ENCODE measurements around the gene KRTAP10-11.

KRTAP10-11 gene

DNA sequence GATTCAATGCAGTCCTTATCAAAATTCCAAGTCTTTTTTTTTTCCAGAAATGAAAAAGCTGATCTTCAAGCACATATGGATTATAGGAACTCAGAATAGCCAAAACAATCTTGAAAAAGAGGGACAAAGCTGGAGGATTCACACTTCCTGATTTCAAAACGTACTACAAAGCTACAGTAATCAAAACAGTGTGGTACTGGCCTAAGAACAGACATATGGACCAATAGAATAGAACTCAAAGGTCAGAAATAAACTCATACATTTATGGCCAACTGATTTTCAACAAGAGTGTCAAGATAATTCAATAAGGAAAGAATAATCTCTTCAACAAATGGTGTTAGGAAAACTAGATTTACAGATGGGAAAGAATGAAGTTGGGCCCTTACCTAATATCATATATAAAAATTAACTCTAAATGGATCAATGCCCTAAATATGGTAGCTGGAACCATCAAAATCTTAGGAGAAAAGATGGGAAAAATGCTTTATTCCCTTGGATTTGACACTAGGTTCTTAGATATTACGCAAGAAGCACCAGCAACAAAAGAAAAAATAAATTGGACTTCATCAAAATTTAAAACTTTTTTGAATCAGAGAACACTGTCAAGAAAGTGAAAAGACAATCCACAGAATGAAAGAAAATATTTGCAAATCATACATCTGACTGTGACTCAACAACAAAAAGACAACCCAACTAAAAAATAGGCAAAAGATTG, 46.7 kb downstream of the KRTAP10-11 start:
- Histone ChIP-seq H3K36me3 (ENCODE audit: control insufficient read depth in 1 of 2, insufficient read depth in 2 of 2, low read length in 2 of 2) (no peaks in the 10 kb centered on the region), H2AK5ac (ENCODE audit: low read length) (no peak overlapping the region), H4K91ac (ENCODE audit: low read depth, low read length) (no peak overlapping the region)

DNA sequence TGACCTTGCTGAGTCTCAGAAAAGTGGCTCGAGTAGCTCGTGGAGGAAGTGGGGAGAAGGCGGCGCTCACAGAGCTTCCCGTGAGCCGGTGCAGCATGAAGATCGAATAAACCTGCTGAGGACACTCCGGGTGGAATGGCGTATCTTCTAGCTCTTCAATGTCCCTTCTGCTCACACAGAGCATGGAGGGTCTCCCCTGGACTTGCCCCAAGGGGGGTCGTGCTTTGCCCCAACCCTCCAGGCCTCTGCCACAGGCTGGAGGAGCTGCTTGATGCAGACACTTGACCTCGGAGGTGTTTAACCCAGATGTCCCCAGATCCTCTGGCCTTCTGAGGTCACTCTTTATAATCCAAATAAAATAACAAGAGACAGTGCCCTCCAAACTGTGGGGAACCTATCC, 48.6 kb downstream of the KRTAP10-11 start:
- no peak for DNase-seq
- Histone ChIP-seq H3K36me3 (ENCODE audit: control insufficient read depth in 1 of 2, insufficient read depth in 2 of 2, low read length in 2 of 2) (no peaks in the 10 kb centered on the region), H2AFZ (ENCODE audit: insufficient read depth, low read length, poor library complexity) (no peak overlapping the region), H4K91ac (ENCODE audit: low read depth, low read length) (no peak overlapping the region), H3K14ac (ENCODE audit: low read length) (no peak overlapping the region), H2BK12ac (ENCODE audit: low read length) (no peak overlapping the region), H2AK5ac (ENCODE audit: low read length) (no peak overlapping the region), H3K9ac (ENCODE audit: low read length) (no peak overlapping the region), H3K27ac (ENCODE audit: low read depth, low read length) (no peak overlapping the region), H3K23ac (ENCODE audit: low read length) (no peak overlapping the region), H3K79me1 (ENCODE audit: low read length) (no peaks in the 10 kb centered on the region), H3K79me2 (ENCODE audit: control insufficient read depth, insufficient read depth, low read length, poor library complexity) (no peaks in the 10 kb centered on the region), H3K27me3 (ENCODE audit: insufficient read depth, low read length) (no peaks in the 10 kb centered on the region), H3K4me1 (ENCODE audit: control insufficient read depth in 1 of 2, insufficient read depth in 2 of 2, low read length in 2 of 2) (peaks cover 14 to 15% of the 10 kb centered on the region in 2 experiments), H4K12ac (ENCODE audit: low read depth, low read length) (no peak overlapping the region), H3K4me2 (ENCODE audit: low read length) (no peak overlapping the region), H4K8ac (ENCODE audit: low read depth, low read length) (no peak overlapping the region), H3K9me3 (ENCODE audit: insufficient read depth, low read depth, low read length) (no peaks in the 10 kb centered on the region), H3K18ac (ENCODE audit: low read length) (no peak overlapping the region), H2BK5ac (ENCODE audit: low read depth, low read length, poor library complexity) (no peak overlapping the region), H2BK120ac (ENCODE audit: insufficient read depth, low read length, poor library complexity) (no peak overlapping the region), H3K4me3 (ENCODE audit: low read depth, low read length) (no peak overlapping the region), H3K4ac (ENCODE audit: low read depth, low read length) (no peak overlapping the region)
- no CpG with 5 or more reads among the region's 11 CpGs for WGBS (ENCODE audit: extremely low coverage, insufficient coverage, insufficient read length)

More for the DNA sequence above, 46.7 kb downstream of the KRTAP10-11 start:
- H3K4me1 ChIP-seq (ENCODE audit: control insufficient read depth in 1 of 2, insufficient read depth in 2 of 2, low read length in 2 of 2), result peaks cover 5 to 8% of the 10 kb centered on the region in 2 experiments
- H3K23ac ChIP-seq (ENCODE audit: low read length), result no peak overlapping the region
- no peaks in the 10 kb centered on the region for H3K27me3 ChIP-seq (ENCODE audit: insufficient read depth, low read length)
- WGBS (ENCODE audit: extremely low coverage, insufficient coverage, insufficient read length), result no CpG with 5 or more reads among the region's 2 CpGs
- no peaks in the 10 kb centered on the region for H3K79me2 ChIP-seq (ENCODE audit: control insufficient read depth, insufficient read depth, low read length, poor library complexity)
- H2BK120ac ChIP-seq (ENCODE audit: insufficient read depth, low read length, poor library complexity), result no peak overlapping the region
- H3K9ac ChIP-seq (ENCODE audit: low read length), result no peak overlapping the region
- no peak overlapping the region for H2AFZ ChIP-seq (ENCODE audit: insufficient read depth, low read length, poor library complexity)
- no peak for DNase-seq
- H3K4ac ChIP-seq (ENCODE audit: low read depth, low read length), result no peak overlapping the region
- no peak overlapping the region for H3K4me3 ChIP-seq (ENCODE audit: low read depth, low read length)
- H3K9me3 ChIP-seq (ENCODE audit: insufficient read depth, low read depth, low read length), result no peaks in the 10 kb centered on the region
- H3K14ac ChIP-seq (ENCODE audit: low read length), result no peak overlapping the region
- H4K8ac ChIP-seq (ENCODE audit: low read depth, low read length), result no peak overlapping the region
- no peak overlapping the region for H3K4me2 ChIP-seq (ENCODE audit: low read length)
- H2BK12ac ChIP-seq (ENCODE audit: low read length), result no peak overlapping the region
- no peak overlapping the region for H3K18ac ChIP-seq (ENCODE audit: low read length)
- H2BK5ac ChIP-seq (ENCODE audit: low read depth, low read length, poor library complexity), result no peak overlapping the region
- no peak overlapping the region for H3K27ac ChIP-seq (ENCODE audit: low read depth, low read length)
- H4K12ac ChIP-seq (ENCODE audit: low read depth, low read length), result no peak overlapping the region
- H3K79me1 ChIP-seq (ENCODE audit: low read length), result no peaks in the 10 kb centered on the region

DNA sequence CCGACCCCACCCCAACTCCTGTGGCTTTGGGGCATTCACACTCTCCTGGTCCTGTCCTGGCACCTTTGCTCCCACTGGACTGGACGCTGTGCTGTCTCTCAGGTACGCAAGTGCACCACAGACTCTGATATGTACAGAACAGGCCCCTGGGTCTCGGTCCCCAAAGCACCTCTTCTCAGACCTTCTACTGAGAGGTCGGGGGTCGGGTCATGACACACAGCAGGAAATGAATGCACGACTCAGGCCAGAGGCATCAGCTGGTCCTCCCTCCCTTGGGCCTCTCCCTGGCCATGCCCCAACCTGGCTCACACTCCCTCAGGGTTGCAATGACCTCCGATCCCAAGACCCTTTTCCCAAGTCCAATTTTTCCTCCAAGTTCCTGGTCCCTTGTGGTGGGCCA, 49.0 kb downstream of the KRTAP10-11 start:
- H3K79me2 ChIP-seq (ENCODE audit: control insufficient read depth, insufficient read depth, low read length, poor library complexity), result no peaks in the 10 kb centered on the region
- H3K9ac ChIP-seq (ENCODE audit: low read length), result no peak overlapping the region
- no peak overlapping the region for H3K27ac ChIP-seq (ENCODE audit: low read depth, low read length)
- no peak overlapping the region for H3K4me3 ChIP-seq (ENCODE audit: low read depth, low read length)
- H3K4ac ChIP-seq (ENCODE audit: low read depth, low read length), result no peak overlapping the region
- H2BK120ac ChIP-seq (ENCODE audit: insufficient read depth, low read length, poor library complexity), result no peak overlapping the region
- no peak overlapping the region for H2AFZ ChIP-seq (ENCODE audit: insufficient read depth, low read length, poor library complexity)
- no peak overlapping the region for H2BK12ac ChIP-seq (ENCODE audit: low read length)
- no peak overlapping the region for H2AK5ac ChIP-seq (ENCODE audit: low read length)
- no peak for DNase-seq
- WGBS (ENCODE audit: extremely low coverage, insufficient coverage, insufficient read length), result no CpG with 5 or more reads among the region's 8 CpGs
- H3K18ac ChIP-seq (ENCODE audit: low read length), result no peak overlapping the region
- H3K27me3 ChIP-seq (ENCODE audit: insufficient read depth, low read length), result no peaks in the 10 kb centered on the region
- no peak overlapping the region for H3K4me2 ChIP-seq (ENCODE audit: low read length)
- no peak overlapping the region for H2BK5ac ChIP-seq (ENCODE audit: low read depth, low read length, poor library complexity)
- H3K9me3 ChIP-seq (ENCODE audit: insufficient read depth, low read depth, low read length), result no peaks in the 10 kb centered on the region
- no peak overlapping the region for H3K23ac ChIP-seq (ENCODE audit: low read length)
- H4K12ac ChIP-seq (ENCODE audit: low read depth, low read length), result no peak overlapping the region
- H4K8ac ChIP-seq (ENCODE audit: low read depth, low read length), result no peak overlapping the region
- H3K14ac ChIP-seq (ENCODE audit: low read length), result no peak overlapping the region
- H3K79me1 ChIP-seq (ENCODE audit: low read length), result no peaks in the 10 kb centered on the region
- peaks cover 14 to 15% of the 10 kb centered on the region in 2 experiments for H3K4me1 ChIP-seq (ENCODE audit: control insufficient read depth in 1 of 2, insufficient read depth in 2 of 2, low read length in 2 of 2)
- no peak overlapping the region for H4K91ac ChIP-seq (ENCODE audit: low read depth, low read length)
- no peaks in the 10 kb centered on the region for H3K36me3 ChIP-seq (ENCODE audit: control insufficient read depth in 1 of 2, insufficient read depth in 2 of 2, low read length in 2 of 2)

DNA sequence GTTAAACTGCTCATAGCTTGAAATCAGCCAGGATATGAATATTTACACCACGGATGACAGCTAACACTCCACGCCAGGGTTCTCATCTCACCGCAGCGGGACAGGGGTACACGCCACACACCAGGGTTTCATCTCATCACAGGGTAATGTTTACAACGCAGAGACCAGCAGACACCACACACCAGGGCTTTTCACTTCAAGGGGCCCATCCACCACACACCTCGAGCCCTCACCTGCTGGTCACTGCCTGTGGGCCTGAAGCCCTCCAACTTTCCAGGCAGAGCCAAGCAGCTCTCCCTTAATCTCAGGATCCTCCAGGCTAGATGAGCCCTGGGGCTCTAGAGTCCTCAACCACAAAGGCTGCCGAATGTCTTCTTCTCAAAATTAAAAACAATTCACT, 49.4 kb downstream of the KRTAP10-11 start:
- H3K36me3 ChIP-seq (ENCODE audit: control insufficient read depth in 1 of 2, insufficient read depth in 2 of 2, low read length in 2 of 2), result no peaks in the 10 kb centered on the region
- WGBS (ENCODE audit: extremely low coverage, insufficient coverage, insufficient read length), result no CpG with 5 or more reads among the region's 8 CpGs
- H3K79me1 ChIP-seq (ENCODE audit: low read length), result no peaks in the 10 kb centered on the region
- no peak overlapping the region for H2AFZ ChIP-seq (ENCODE audit: insufficient read depth, low read length, poor library complexity)
- no peak overlapping the region for H4K8ac ChIP-seq (ENCODE audit: low read depth, low read length)
- no peak overlapping the region for H3K27ac ChIP-seq (ENCODE audit: low read depth, low read length)
- H2BK5ac ChIP-seq (ENCODE audit: low read depth, low read length, poor library complexity), result no peak overlapping the region
- no peaks in the 10 kb centered on the region for H3K9me3 ChIP-seq (ENCODE audit: insufficient read depth, low read depth, low read length)
- no peak overlapping the region for H3K18ac ChIP-seq (ENCODE audit: low read length)
- H3K4me2 ChIP-seq (ENCODE audit: low read length), result no peak overlapping the region
- no peak for DNase-seq
- peaks cover 14 to 15% of the 10 kb centered on the region in 2 experiments for H3K4me1 ChIP-seq (ENCODE audit: control insufficient read depth in 1 of 2, insufficient read depth in 2 of 2, low read length in 2 of 2)
- H3K23ac ChIP-seq (ENCODE audit: low read length), result no peak overlapping the region
- no peak overlapping the region for H3K9ac ChIP-seq (ENCODE audit: low read length)
- H3K4ac ChIP-seq (ENCODE audit: low read depth, low read length), result no peak overlapping the region
- H3K14ac ChIP-seq (ENCODE audit: low read length), result no peak overlapping the region
- no peaks in the 10 kb centered on the region for H3K27me3 ChIP-seq (ENCODE audit: insufficient read depth, low read length)
- no peak overlapping the region for H4K91ac ChIP-seq (ENCODE audit: low read depth, low read length)
- no peak overlapping the region for H4K12ac ChIP-seq (ENCODE audit: low read depth, low read length)
- H2BK120ac ChIP-seq (ENCODE audit: insufficient read depth, low read length, poor library complexity), result no peak overlapping the region
- H2BK12ac ChIP-seq (ENCODE audit: low read length), result no peak overlapping the region
- H2AK5ac ChIP-seq (ENCODE audit: low read length), result no peak overlapping the region
- no peak overlapping the region for H3K4me3 ChIP-seq (ENCODE audit: low read depth, low read length)
- H3K79me2 ChIP-seq (ENCODE audit: control insufficient read depth, insufficient read depth, low read length, poor library complexity), result no peaks in the 10 kb centered on the region

Measured in trophoblast cell (in vitro differentiated cells and primary cell).